Medulla oblongata (tissue), 1 donor: ENCODE results near the gene BMP6.

Source experiments
- DNase-seq: peaks from one replicate; pipeline ENCODE4 v3.0.0-alpha.2; 2015; ENCODE audit errors: extremely low spot score

Gene BMP6

GRCh38 chr6:7747433-7747832 lies 21.5 kb downstream of the BMP6 start:
- no peak for DNase-seq

GRCh38 chr6:7747901-7748504 lies 22.1 kb downstream of the BMP6 start:
- no peak for DNase-seq

- DNase-seq = no peak
Measured at GRCh38 chr6:7749478-7749877, 23.6 kb downstream of the BMP6 start.

- no peak for DNase-seq
Measured at GRCh38 chr6:7750197-7750596, 24.3 kb downstream of the BMP6 start.

GRCh38 chr6:7758456-7758855 lies 32.6 kb downstream of the BMP6 start:
- DNase-seq = no peak

GRCh38 chr6:7759320-7759719 lies 33.4 kb downstream of the BMP6 start:
- no peak for DNase-seq

GRCh38 chr6:7761051-7761450 lies 35.2 kb downstream of the BMP6 start:
- no peak for DNase-seq

GRCh38 chr6:7762760-7763159 lies 36.9 kb downstream of the BMP6 start:
- DNase-seq = no peak

GRCh38 chr6:7763881-7764280 lies 38.0 kb downstream of the BMP6 start:
- no peak for DNase-seq

GRCh38 chr6:7765575-7766325 lies 39.9 kb downstream of the BMP6 start:
- no peak for DNase-seq

- no peak for DNase-seq
Measured at GRCh38 chr6:7769702-7770101, 43.8 kb downstream of the BMP6 start.

- no peak for DNase-seq
Measured at GRCh38 chr6:7770111-7770510, 44.2 kb downstream of the BMP6 start.

- DNase-seq = no peak
Measured at GRCh38 chr6:7770601-7771000, 44.7 kb downstream of the BMP6 start.

- no peak for DNase-seq
Measured at GRCh38 chr6:7773322-7773721, 47.4 kb downstream of the BMP6 start.

- no peak for DNase-seq
Measured at GRCh38 chr6:7773914-7774313, 48.0 kb downstream of the BMP6 start.

- DNase-seq = no peak
Measured at GRCh38 chr6:7776509-7776908, 50.6 kb downstream of the BMP6 start.

GRCh38 chr6:7777074-7777473 lies 51.2 kb downstream of the BMP6 start:
- DNase-seq = no peak

GRCh38 chr6:7781240-7781639 lies 55.3 kb downstream of the BMP6 start:
- no peak for DNase-seq

GRCh38 chr6:7784248-7784647 lies 58.3 kb downstream of the BMP6 start:
- no peak for DNase-seq

GRCh38 chr6:7784706-7785105 lies 58.8 kb downstream of the BMP6 start:
- no peak for DNase-seq

- DNase-seq = no peak
Measured at GRCh38 chr6:7785243-7786035, 59.5 kb downstream of the BMP6 start.

GRCh38 chr6:7786214-7786661 lies 60.3 kb downstream of the BMP6 start:
- DNase-seq = no peak

GRCh38 chr6:7787137-7787608 lies 61.3 kb downstream of the BMP6 start:
- DNase-seq = no peak
